Subcutaneous adipose tissue (tissue), 4 donors: ENCODE measurements around the gene NDEL1. TPM values are rescaled to one million over a fixed set of nuclear protein-coding genes. Genes with fewer than 3 reads are reported as not detected.

Experiments used
- total RNA-seq, 4 donors: library from RNA; depleted of rRNA; stranded (reverse); fragments of >200 nt; gene quantifications; one replicate each; pipeline ENCODE4 v1.1.0, GENCODE V29; 2016
- TF ChIP-seq, protein P1 (sequence below): fragments of 450-650 bp; IDR thresholded peaks from one replicate; pipeline ENCODE4 v1.5.1; 2016; ENCODE audit warnings: low read depth, mild to moderate bottlenecking, control low read depth, antibody characterized with exemption, moderate library complexity

Gene NDEL1
- total RNA-seq, 4 donors from 2014 or later: 58.3 to 80.4 (median 67.3) TPM

DNA sequence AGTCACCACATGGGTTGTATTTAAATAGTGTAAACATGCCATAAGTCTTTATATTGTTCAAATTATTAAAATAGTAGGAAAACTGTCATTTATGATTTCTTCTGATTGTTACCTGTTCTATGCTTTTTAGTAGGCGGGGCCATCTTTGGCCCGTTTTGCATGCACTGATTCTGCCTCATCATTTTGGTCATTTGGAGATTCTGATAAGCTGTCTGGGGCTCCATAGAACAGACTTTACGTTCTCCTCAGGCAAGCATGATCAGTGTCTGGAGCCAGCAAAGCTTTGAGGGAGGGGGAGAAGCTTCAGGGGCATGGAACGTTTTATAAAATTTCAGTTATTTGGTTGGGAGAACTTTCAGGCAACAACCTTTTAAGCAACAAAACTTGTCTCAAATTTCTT, 8.8 kb downstream of the NDEL1 start:
- TF ChIP-seq, protein P1, sequence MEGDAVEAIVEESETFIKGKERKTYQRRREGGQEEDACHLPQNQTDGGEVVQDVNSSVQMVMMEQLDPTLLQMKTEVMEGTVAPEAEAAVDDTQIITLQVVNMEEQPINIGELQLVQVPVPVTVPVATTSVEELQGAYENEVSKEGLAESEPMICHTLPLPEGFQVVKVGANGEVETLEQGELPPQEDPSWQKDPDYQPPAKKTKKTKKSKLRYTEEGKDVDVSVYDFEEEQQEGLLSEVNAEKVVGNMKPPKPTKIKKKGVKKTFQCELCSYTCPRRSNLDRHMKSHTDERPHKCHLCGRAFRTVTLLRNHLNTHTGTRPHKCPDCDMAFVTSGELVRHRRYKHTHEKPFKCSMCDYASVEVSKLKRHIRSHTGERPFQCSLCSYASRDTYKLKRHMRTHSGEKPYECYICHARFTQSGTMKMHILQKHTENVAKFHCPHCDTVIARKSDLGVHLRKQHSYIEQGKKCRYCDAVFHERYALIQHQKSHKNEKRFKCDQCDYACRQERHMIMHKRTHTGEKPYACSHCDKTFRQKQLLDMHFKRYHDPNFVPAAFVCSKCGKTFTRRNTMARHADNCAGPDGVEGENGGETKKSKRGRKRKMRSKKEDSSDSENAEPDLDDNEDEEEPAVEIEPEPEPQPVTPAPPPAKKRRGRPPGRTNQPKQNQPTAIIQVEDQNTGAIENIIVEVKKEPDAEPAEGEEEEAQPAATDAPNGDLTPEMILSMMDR: no peak

DNA sequence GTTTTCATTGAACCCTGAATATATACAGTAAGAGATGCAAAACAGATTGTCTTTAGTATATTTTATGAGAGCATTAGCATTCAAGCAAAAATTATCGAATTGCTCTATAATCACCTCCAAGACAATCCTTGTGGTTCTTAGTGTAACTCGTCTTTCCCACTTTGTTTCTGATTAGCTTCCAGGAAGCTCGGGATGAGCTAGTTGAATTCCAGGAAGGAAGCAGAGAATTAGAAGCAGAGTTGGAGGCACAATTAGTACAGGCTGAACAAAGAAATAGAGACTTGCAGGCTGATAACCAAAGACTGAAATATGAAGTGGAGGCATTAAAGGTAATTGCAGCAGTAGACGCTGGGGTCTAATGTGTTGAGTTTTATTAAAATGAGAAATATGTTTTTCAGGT, 9.9 kb downstream of the NDEL1 start:
- TF ChIP-seq, protein P1: no peak

DNA sequence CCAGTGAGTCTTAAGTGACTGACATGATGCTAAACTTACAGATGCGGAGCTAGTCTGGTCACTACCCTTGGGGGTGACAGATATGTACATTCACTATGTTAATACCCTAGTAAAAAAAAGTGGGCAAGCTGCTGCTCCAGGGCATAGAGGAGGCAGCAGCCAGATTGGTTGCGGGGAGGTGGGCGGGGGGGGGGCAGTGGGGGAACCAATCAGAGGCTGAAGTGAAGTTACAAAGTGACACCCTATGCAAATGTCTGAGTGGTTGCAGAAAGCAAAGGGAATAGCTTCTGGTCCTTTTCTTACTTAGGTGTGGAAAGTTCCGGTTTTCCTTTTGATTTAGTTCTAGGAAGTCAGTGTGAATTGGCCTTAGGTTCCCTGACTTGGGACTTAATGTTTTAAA, 12.1 kb downstream of the NDEL1 start:
- TF ChIP-seq, protein P1: no peak

DNA sequence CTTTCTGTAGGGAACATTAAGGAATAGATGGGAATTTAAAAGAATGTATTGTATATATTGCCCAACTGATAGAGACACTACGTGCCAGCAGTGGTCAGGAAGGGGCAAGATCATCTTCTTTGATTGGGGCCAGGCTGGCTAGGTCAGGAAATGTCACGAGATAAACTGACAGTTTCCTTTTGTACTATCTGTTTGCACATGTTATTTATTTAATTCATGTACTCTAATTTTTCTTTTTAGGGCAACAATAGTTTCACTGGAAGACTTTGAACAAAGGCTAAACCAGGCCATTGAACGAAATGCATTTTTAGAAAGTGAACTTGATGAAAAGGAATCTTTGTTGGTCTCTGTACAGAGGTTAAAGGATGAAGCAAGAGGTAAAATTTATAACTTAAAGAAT, 12.6 kb downstream of the NDEL1 start:
- TF ChIP-seq, protein P1: no peak

DNA sequence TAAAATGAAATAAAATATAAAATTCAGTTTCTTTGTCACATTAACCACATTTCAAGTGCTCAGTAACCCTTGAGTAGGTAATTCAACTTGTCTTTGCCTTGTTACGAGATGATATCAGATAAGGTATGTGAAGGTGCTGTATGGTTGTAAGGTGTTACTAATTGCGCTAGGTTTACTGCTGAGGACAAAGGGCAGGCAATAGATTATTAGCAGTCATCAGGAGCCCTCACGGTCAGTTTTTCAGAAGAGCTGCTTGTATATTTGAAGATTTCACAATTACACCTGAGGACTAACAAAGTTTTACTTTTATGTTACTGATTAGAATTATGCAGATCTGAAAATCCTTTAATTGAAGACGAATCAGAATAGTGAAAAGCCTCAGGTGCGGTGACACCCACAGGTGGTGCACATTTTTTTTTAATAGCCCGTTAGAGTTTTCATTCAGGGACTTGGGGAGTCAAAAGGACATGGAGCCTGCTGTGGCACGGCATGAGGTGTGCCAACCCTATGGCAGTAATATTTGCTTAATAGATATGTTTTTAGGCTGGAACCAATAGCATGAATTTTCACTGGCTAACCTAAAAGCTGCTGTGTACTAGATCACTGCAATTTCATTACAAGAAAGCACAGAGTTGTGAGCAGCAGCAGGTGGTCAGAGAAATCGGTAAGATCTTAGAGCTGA, 16.4 kb downstream of the NDEL1 start:
- TF ChIP-seq, protein P1: no peak

DNA sequence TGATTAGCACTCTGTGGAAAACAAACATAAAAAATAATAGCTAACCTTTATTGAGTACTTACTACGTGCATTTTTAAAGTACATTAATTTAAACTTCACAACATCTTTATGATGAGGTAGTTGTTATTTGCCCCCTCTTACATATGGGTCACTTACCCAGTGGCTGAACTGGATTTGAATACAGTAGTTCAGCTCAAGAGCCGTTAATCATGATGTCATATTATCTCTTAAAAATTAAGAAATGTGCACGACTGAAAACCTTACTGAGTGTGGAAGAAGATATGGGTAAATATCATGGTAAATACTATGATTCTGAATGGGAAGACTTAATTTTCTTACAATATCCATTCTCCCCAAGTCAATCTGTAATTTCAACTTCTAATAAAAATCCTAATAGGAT, 17.6 kb downstream of the NDEL1 start:
- TF ChIP-seq, protein P1: no peak

DNA sequence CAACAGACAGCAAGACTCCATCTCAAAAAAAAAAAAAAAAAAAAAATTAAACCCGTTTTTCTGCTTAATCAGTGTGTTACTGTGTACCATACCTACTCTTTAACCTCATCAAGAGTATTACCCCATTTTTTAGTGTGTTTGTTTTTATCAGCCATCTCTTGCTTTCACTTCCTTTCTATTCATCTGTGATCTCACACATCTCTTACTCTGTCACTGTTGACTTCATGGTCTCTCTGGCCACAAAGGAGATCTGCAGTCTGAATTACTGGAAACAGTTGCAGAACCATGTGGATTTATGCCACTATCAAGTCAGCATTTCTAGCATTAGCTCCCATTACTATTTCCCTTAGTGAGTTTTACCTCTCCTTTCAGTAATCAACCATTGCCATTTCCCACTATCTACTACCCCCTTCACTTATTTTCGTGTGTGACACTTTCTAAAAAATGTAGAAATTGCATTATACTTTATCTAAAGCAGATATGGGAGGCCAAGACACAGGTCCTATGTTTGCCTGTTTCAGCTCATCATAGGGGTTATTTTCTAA, 20.1 kb downstream of the NDEL1 start:
- TF ChIP-seq, protein P1: no peak
